COR-L47 (cell line): ENCODE measurements around the gene SPATS2.
"Not testable (repeated sequence)": the region's sequence is repeated elsewhere in the genome, so short reads cannot be mapped to it uniquely, and the experiment has no call there.

Experiments
- DNase-seq: peaks from one replicate; lab custom pipeline; 2025; lab: John Stamatoyannopoulos, UW

Gene SPATS2

GRCh38 chr12:49367381-49368239 is at the start of gene SPATS2:
TSS of gene SPATS2 (plus strand) at chr12:49367462. CDS start at chr12:49461013, 93,551 bp downstream.
- peak; percentile 45 for DNase-seq

GRCh38 chr12:49320411-49321103 is 46.7 kb upstream of the SPATS2 start:
- not testable (repeated sequence) for DNase-seq

- no peak for DNase-seq
These were observed 44.9 kb upstream of the SPATS2 start for GRCh38 chr12:49322367-49322707.

- DNase-seq: peak; percentile 98
These were observed 44.3 kb upstream of the SPATS2 start, which contains the start of gene TROAP for GRCh38 chr12:49322708-49323523. TSS of gene TROAP (plus strand) at chr12:49323255. CDS start at chr12:49323609, 354 bp downstream.

GRCh38 chr12:49323524-49324097 is 43.7 kb upstream of the SPATS2 start:
- no peak for DNase-seq

GRCh38 chr12:49325606-49326005 is 41.7 kb upstream of the SPATS2 start:
- DNase-seq: no peak

GRCh38 chr12:49327368-49327767 is 39.9 kb upstream of the SPATS2 start:
- no peak for DNase-seq

- no peak for DNase-seq
These were observed 39.4 kb upstream of the SPATS2 start for GRCh38 chr12:49327887-49328286.

GRCh38 chr12:49328816-49329215 is 38.4 kb upstream of the SPATS2 start:
- no peak for DNase-seq

GRCh38 chr12:49330032-49330619 is 37.1 kb upstream of the SPATS2 start:
- no peak for DNase-seq

GRCh38 chr12:49330631-49331379 is 36.5 kb upstream of the SPATS2 start:
- no peak for DNase-seq

- no peak for DNase-seq
These were observed 35.7 kb upstream of the SPATS2 start for GRCh38 chr12:49331380-49332222.

- DNase-seq: no peak
These were observed 34.8 kb upstream of the SPATS2 start for GRCh38 chr12:49332441-49332861.

- DNase-seq: no peak
These were observed 34.3 kb upstream of the SPATS2 start for GRCh38 chr12:49332891-49333371.

GRCh38 chr12:49333778-49334177 is 33.5 kb upstream of the SPATS2 start:
- not testable (repeated sequence) for DNase-seq

GRCh38 chr12:49334226-49334625 is 33.0 kb upstream of the SPATS2 start:
- DNase-seq: no peak

GRCh38 chr12:49334681-49335080 is 32.6 kb upstream of the SPATS2 start:
- no peak for DNase-seq

- no peak for DNase-seq
These were observed 31.9 kb upstream of the SPATS2 start for GRCh38 chr12:49335118-49335954.
